Endothelial cell of umbilical vein (primary cell): Measurements from ENCODE around the gene KLHL25. TPM values are rescaled to one million over a fixed set of nuclear protein-coding genes. Genes with fewer than 3 reads are reported as not detected.

Experiments used
- BruUV-seq: library from RNA; stranded (reverse); fragments of 400-500 nt; replicated peaks from 2 replicates; lab custom pipeline; 2021; lab: Mats Ljungman, UMichigan
- CTCF ChIA-PET: fragments of 300-600, 350-600 bp; sonication (Branson Sonifier 250); formaldehyde crosslinking; loops from one replicate; lab custom pipeline; 2021; ENCODE audit warnings: antibody characterized with exemption, inconsistent platforms; lab: Charles Lee
- POLR2A ChIA-PET: fragments of 300-600, 350-600 bp; sonication (Branson Sonifier 250); formaldehyde crosslinking; loops from one replicate; lab custom pipeline; 2021; ENCODE audit warnings: antibody characterized with exemption, inconsistent platforms; lab: Charles Lee
- DNase-seq: peaks from one replicate; pipeline ENCODE4 v3.0.0-alpha.2; 2011; ENCODE audit warnings: low read depth, low spot score
- FAIRE-seq: peaks from 2 replicates; lab custom pipeline; 2011; peaks lifted over from hg19 to GRCh38; lab: Jason Lieb, UNC
- H2AFZ ChIP-seq: 2 replicates; pipeline ENCODE4 v1.6.0; 2012; ENCODE audit warnings: low read depth, low read length, control low read depth, inconsistent platforms
- H3K27ac ChIP-seq: 2 replicates; pipeline ENCODE4 v1.5.1; 2011; ENCODE audit warnings: low read depth, mild to moderate bottlenecking, control low read depth, low read length, moderate library complexity; ENCODE audit not compliant: insufficient read depth
- H3K27me3 ChIP-seq, 2 experiments: 2 replicates each; pipeline versions ENCODE4 v1.6.0 to v1.6.1; 2011; ENCODE audit warnings: low read length in 2 of 2, mixed read lengths in 1 of 2; ENCODE audit not compliant: control insufficient read depth in 2 of 2, insufficient read depth in 2 of 2
- H3K36me3 ChIP-seq, 2 experiments: 2 replicates in 1 of 2; 3 replicates in 1 of 2; pipeline ENCODE4 v1.5.1; 2011; ENCODE audit warnings: low read length in 2 of 2, mild to moderate bottlenecking in 1 of 2, moderate library complexity in 1 of 2; ENCODE audit not compliant: control insufficient read depth in 2 of 2, insufficient read depth in 2 of 2; ENCODE audit errors: extremely low read depth in 1 of 2
- H3K4me1 ChIP-seq: 3 replicates; pipeline ENCODE4 v1.5.1; 2011; ENCODE audit warnings: mild to moderate bottlenecking, low read length; ENCODE audit not compliant: control insufficient read depth, insufficient read depth; ENCODE audit errors: extremely low read depth
- H3K4me2 ChIP-seq: 2 replicates; pipeline ENCODE4 v1.6.1; 2011; ENCODE audit warnings: low read length, control low read depth, mixed read lengths; ENCODE audit not compliant: insufficient read depth
- H3K4me3 ChIP-seq, 3 experiments: fragments of 200-600 bp in 1 of 3; sonication (generic), shearing (Covaris generic) in 1 of 3; replicated peaks in 1 of 3; 2 replicates each; pipeline ENCODE4 v1.5.1; 2011 to 2016; ENCODE audit warnings: control low read depth in 3 of 3, low read length in 3 of 3, mild to moderate bottlenecking in 2 of 3, inconsistent platforms in 1 of 3, low read depth in 1 of 3, moderate library complexity in 1 of 3; ENCODE audit not compliant: insufficient read depth in 1 of 3
- H3K79me2 ChIP-seq: 2 replicates; pipeline ENCODE4 v1.6.0; 2012; ENCODE audit warnings: low read length, inconsistent platforms; ENCODE audit not compliant: control insufficient read depth, insufficient read depth
- H3K9ac ChIP-seq: replicated peaks from 2 replicates; pipeline ENCODE3; 2011; ENCODE audit warnings: low read length, control low read depth; ENCODE audit not compliant: insufficient read depth; ENCODE audit errors: extremely low read depth
- H3K9me1 ChIP-seq: replicated peaks from 3 replicates; pipeline ENCODE4 v1.6.0; 2011; ENCODE audit warnings: mild to moderate bottlenecking, low read length; ENCODE audit not compliant: control insufficient read depth, insufficient read depth; ENCODE audit errors: extremely low read depth
- H3K9me3 ChIP-seq: replicated peaks from 2 replicates; pipeline ENCODE4 v1.5.1; 2012; ENCODE audit warnings: low read length, inconsistent platforms; ENCODE audit not compliant: control insufficient read depth, insufficient read depth
- H4K20me1 ChIP-seq: replicated peaks from 2 replicates; pipeline ENCODE3; 2011; ENCODE audit warnings: mild to moderate bottlenecking, low read length; ENCODE audit not compliant: control insufficient read depth, insufficient read depth; ENCODE audit errors: extremely low read depth
- EZH2 ChIP-seq: IDR thresholded peaks from 2 replicates; pipeline ENCODE4 v1.6.1; 2012; ENCODE audit warnings: borderline replicate concordance, low read depth, mild to moderate bottlenecking, moderate library complexity, low read length, inconsistent platforms; ENCODE audit not compliant: severe bottlenecking
- FOS ChIP-seq: IDR thresholded peaks from 2 replicates; pipeline ENCODE4 v1.6.1; 2011; ENCODE audit warnings: mild to moderate bottlenecking, low read length, moderate library complexity, borderline replicate concordance; ENCODE audit not compliant: insufficient read depth
- GATA2 ChIP-seq: IDR thresholded peaks from 2 replicates; pipeline ENCODE4 v1.7.0; 2011; ENCODE audit warnings: low read depth, mild to moderate bottlenecking, moderate library complexity, mixed read lengths, low read length; ENCODE audit not compliant: insufficient read length, insufficient read depth
- JUN ChIP-seq: IDR thresholded peaks from 2 replicates; pipeline ENCODE4 v1.6.1; 2011; ENCODE audit warnings: borderline replicate concordance, low read depth; ENCODE audit not compliant: insufficient read length, insufficient read depth
- MYC ChIP-seq: IDR thresholded peaks from one replicate; pipeline ENCODE4 v1.6.1; 2011; ENCODE audit warnings: mild to moderate bottlenecking, low read depth, low read length
- POLR2A ChIP-seq: IDR thresholded peaks from 2 replicates; pipeline ENCODE4 v1.6.1; 2012; ENCODE audit warnings: low read depth, mild to moderate bottlenecking, control low read depth, low read length
- POLR2AphosphoS5 ChIP-seq: IDR thresholded peaks from 2 replicates; pipeline ENCODE4 v1.6.1; 2012; ENCODE audit warnings: low read depth, mild to moderate bottlenecking, control low read depth, low read length, moderate library complexity; ENCODE audit not compliant: insufficient read depth
- dilution Hi-C: fragments of 300-500 bp; cut with MboI; formaldehyde crosslinking; loops from one replicate; pipeline ENCODE4 v1.15.0; 2019; ENCODE audit warnings: low sequenced_read_pairs; ENCODE audit not compliant: extremely low pct_ligation_motif_present
- intact Hi-C: fragments of 100-400 bp; cut with micrococcal nuclease; formaldehyde crosslinking; loops from one replicate; pipeline ENCODE4 v1.10.0; 2022
- polyA plus RNA-seq, 4 experiments: library from polyadenylated mRNA; depleted of rRNA in 3 of 4; stranded (reverse) in 3 of 4; unstranded in 1 of 4; fragments of >200 nt; gene quantifications; 2 replicates each; pipeline versions ENCODE4 v1.2.1 to v1.2.3, GENCODE V29; 2011 to 2012; ENCODE audit warnings: missing spikeins in 1 of 4
- total RNA-seq: library from RNA; stranded (reverse); gene quantifications from 2 replicates; pipeline ENCODE4 v1.2.3, GENCODE V29; 2021
- TF ChIP-seq, protein P1 (sequence below): IDR thresholded peaks from 2 replicates; pipeline ENCODE4 v1.6.1; 2011; ENCODE audit not compliant: insufficient read depth, insufficient read length
- TF ChIP-seq, protein P2 (sequence below), 2 donors: IDR thresholded peaks; 1 replicate in 1 of 2; 2 replicates in 1 of 2; pipeline ENCODE4 v1.5.1; 2011; ENCODE audit warnings: low read length in 2 of 2, mild to moderate bottlenecking in 2 of 2, moderate library complexity in 2 of 2, control low read depth in 1 of 2, inconsistent platforms in 1 of 2, low read depth in 1 of 2; ENCODE audit not compliant: insufficient read depth in 1 of 2; ENCODE audit errors: extremely low read depth in 1 of 2

Gene KLHL25
- total and polyA plus RNA-seq, 2 donors (not counting 3 experiments of a cell fraction or from before 2014, with no cell fraction given), result 5.4 to 6.4 TPM

DNA sequence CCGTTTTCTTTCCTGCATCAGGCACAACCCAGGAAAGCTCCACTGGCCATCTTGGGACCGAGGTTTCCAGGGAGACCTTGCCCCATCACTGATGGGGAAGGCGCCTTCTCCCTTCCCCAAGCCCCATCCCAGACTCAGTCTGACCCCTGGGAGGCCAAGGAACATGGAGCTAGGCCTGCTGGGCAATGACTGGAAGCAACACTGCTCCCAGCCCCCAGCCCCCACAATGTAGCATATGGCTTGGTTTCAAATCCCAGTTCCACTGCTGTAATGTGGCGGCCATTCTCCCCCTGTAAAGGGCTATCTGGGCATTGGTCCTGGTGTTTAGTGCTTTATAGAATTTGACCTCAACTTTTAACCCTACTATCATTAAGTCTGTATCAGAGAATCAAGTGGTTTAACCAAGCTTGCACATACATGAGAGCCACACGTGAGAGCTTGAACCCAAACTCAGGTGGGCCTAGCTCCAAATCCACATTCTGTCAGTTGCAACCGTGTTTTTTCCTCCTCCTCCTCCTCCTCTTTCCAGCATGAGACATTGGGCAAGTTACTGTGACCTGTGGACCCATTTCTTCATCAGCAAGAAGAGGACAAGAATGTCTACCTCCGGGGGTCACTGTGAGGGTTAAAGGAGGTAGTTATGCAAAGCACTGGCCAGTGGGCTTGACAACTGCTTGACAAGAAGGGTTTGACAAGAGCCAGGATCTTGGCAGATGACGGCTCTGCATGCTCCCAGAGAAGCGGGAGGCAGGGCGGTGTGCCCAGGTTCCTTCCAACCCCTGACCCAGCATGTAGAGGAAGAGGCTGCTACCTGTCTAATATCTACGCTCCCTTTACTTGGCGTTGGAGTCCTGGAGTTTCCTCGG, 37.4 kb downstream of the KLHL25 start:
- H4K20me1 ChIP-seq, result no peaks in the 10 kb centered on the region
- dilution Hi-C loops (no loop called here), intact Hi-C loops (no loop called here)
- H2AFZ ChIP-seq, result no peak overlapping the region
- no peak overlapping the region for H3K27ac ChIP-seq
- H3K9ac ChIP-seq, result no peak overlapping the region
- H3K4me2 ChIP-seq, result no peak overlapping the region
- no peaks in the 10 kb centered on the region for H3K4me1 ChIP-seq
- no TSS peak for BruUV-seq
- FAIRE-seq (no peak), DNase-seq (no peak)
- no peak overlapping the region for H3K4me3 ChIP-seq
- ChIA-PET CTCF (no interaction called here), POLR2A (no interaction called here)
- no peaks in the 10 kb centered on the region for H3K27me3 ChIP-seq
- TF ChIP-seq FOS (no peak), GATA2 (no peak), EZH2 (no peak), POLR2A (no peak)
- TF ChIP-seq, protein P1, sequence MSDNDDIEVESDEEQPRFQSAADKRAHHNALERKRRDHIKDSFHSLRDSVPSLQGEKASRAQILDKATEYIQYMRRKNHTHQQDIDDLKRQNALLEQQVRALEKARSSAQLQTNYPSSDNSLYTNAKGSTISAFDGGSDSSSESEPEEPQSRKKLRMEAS, result no peak
- no peaks in the 10 kb centered on the region for H3K79me2 ChIP-seq
- no peaks in the 10 kb centered on the region for H3K36me3 ChIP-seq
- H3K9me3 ChIP-seq, result no peaks in the 10 kb centered on the region
- H3K9me1 ChIP-seq, result no peaks in the 10 kb centered on the region

DNA sequence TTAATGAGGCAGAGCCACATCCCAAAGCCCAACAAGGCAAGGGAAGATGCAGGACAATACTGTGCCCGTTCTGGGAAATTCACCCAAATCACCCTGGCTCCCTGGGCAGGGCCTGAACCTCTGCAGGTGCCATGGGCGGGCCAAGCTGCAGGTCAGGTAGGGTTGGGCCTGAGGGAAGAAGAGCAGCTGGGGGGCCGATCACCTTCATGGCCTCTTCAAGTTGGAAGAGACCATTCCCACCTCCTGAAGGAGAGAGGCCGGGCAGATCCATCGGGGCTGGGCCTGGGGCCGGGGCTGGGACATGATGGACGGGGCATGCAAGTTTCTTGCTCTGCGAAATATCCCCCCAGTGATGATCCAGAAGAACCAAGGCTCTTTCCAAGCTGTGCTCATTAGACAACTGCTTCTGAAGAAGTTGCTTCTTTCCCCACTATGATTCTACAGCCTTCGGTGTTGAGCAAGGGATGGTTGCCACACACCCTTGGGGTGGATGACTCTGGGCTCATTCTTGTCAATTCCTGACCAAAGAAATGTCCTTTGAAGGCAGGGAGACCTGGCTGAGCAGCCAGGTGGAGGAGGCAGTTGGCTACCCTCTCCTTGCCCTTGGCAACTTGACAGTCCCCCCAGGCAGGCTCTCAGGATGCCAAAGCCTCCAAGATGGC, 38.2 kb downstream of the KLHL25 start:
- Histone ChIP-seq H3K79me2 (no peaks in the 10 kb centered on the region), H3K4me2 (no peak overlapping the region), H3K4me3 (no peak overlapping the region), H3K9me1 (no peaks in the 10 kb centered on the region), H3K27me3 (no peaks in the 10 kb centered on the region), H3K27ac (no peak overlapping the region), H4K20me1 (no peaks in the 10 kb centered on the region), H3K9ac (no peak overlapping the region), H3K4me1 (no peaks in the 10 kb centered on the region), H3K36me3 (no peaks in the 10 kb centered on the region), H2AFZ (no peak overlapping the region), H3K9me3 (no peaks in the 10 kb centered on the region)
- dilution Hi-C loops, result no loop called here
- BruUV-seq, result no TSS peak
- DNase-seq (no peak), FAIRE-seq (no peak)
- no peak for TF ChIP-seq POLR2AphosphoS5
- TF ChIP-seq EZH2, result no peak
- no peak for TF ChIP-seq MYC
- no peak for TF ChIP-seq FOS
- TF ChIP-seq GATA2, result no peak
- TF ChIP-seq JUN, result no peak
- TF ChIP-seq, protein P1, result no peak
- no peak for TF ChIP-seq POLR2A
- TF ChIP-seq, protein P2, sequence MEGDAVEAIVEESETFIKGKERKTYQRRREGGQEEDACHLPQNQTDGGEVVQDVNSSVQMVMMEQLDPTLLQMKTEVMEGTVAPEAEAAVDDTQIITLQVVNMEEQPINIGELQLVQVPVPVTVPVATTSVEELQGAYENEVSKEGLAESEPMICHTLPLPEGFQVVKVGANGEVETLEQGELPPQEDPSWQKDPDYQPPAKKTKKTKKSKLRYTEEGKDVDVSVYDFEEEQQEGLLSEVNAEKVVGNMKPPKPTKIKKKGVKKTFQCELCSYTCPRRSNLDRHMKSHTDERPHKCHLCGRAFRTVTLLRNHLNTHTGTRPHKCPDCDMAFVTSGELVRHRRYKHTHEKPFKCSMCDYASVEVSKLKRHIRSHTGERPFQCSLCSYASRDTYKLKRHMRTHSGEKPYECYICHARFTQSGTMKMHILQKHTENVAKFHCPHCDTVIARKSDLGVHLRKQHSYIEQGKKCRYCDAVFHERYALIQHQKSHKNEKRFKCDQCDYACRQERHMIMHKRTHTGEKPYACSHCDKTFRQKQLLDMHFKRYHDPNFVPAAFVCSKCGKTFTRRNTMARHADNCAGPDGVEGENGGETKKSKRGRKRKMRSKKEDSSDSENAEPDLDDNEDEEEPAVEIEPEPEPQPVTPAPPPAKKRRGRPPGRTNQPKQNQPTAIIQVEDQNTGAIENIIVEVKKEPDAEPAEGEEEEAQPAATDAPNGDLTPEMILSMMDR (IDR thresholded peaks at IDR 0.05; ENCODE audit: extremely low read depth in 1 of 2, insufficient read depth in 1 of 2, low read depth in 1 of 2, low read length in 2 of 2), result no peak
- ChIA-PET POLR2A (no interaction called here), CTCF (no interaction called here)
- intact Hi-C loops, result no loop called here
